Measurements from ENCODE around the gene PPP1R3G.

DNA sequence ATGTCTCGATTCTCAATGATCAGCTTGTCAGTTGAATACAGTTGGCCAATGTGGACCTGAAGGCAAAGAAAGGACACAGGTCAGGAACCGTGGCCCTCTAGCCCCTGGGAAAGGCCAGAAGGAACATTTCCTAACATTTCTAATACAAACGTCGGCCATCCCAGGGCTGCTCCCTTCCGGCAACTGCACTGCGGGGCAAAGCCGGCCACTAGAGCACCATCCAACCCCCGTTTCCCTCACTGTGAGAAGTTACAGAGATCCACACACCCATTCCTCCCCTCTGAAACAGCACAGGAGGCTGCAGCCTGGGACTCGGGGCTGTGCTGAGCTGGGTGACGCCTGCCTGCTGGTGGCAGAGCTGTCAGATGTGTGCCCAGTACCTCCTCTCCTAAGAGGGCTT lies 24.3 kb downstream of the PPP1R3G start:
- TF ChIP-seq, protein P1, sequence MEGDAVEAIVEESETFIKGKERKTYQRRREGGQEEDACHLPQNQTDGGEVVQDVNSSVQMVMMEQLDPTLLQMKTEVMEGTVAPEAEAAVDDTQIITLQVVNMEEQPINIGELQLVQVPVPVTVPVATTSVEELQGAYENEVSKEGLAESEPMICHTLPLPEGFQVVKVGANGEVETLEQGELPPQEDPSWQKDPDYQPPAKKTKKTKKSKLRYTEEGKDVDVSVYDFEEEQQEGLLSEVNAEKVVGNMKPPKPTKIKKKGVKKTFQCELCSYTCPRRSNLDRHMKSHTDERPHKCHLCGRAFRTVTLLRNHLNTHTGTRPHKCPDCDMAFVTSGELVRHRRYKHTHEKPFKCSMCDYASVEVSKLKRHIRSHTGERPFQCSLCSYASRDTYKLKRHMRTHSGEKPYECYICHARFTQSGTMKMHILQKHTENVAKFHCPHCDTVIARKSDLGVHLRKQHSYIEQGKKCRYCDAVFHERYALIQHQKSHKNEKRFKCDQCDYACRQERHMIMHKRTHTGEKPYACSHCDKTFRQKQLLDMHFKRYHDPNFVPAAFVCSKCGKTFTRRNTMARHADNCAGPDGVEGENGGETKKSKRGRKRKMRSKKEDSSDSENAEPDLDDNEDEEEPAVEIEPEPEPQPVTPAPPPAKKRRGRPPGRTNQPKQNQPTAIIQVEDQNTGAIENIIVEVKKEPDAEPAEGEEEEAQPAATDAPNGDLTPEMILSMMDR (IDR thresholded peaks at IDR 0.05), result no peak
- TF ChIP-seq MYC (IDR thresholded peaks at IDR 0.05; ENCODE audit: borderline replicate concordance, low read length), result no peak
- TF ChIP-seq MAFK (IDR thresholded peaks at IDR 0.05; ENCODE audit: partially characterized antibody), result no peak
- TF ChIP-seq SREBF2 (IDR thresholded peaks at IDR 0.05), result no peak
- TF ChIP-seq SMC3 (IDR thresholded peaks at IDR 0.05), result no peak
